NCI-H446 (cell line): ENCODE data around the gene ITGA11.

Experiments used
- DNase-seq, 2 experiments: peaks; one replicate each; lab custom pipeline; 2025; lab: John Stamatoyannopoulos, UW

Gene ITGA11

DNA sequence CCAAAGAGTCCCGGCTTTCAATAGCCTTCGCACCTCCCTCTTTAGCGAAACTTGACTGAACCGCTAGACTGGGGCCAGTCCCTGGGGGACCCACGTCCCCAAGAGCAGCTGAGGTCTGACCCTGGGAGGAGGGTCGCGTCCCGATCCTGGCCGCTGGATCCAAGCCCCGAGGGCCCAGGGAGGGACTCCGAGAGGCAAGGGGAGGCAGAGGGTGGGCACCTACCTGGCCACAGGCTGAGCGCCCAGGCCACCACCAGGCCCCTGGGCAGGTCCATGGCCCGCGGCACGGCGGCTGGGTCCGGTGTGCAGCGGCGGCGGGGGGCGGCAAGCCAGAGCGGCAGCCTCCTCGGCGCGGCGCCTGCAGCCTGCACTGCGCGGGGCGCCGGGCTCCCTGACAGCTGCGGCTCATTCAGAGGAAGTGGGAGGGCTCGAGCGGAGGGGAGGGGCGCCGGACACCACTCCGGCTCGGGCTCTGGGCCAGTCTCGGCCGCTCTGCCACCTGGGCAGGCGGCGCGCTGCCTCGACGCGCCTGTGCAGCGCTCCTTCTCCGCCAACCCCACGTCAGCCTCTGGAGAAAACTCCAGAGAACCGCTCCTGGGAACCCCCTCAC, at the start of gene ITGA11:
TSS of gene ITGA11 (minus strand) at position 372 of the 610 bp plus-strand sequence. CDS start at position 275, 97 bp downstream.
- no peak for DNase-seq

- no peak for DNase-seq
Observed at GRCh38 chr15:68481321-68481720, 49.4 kb upstream of the ITGA11 start.

DNA sequence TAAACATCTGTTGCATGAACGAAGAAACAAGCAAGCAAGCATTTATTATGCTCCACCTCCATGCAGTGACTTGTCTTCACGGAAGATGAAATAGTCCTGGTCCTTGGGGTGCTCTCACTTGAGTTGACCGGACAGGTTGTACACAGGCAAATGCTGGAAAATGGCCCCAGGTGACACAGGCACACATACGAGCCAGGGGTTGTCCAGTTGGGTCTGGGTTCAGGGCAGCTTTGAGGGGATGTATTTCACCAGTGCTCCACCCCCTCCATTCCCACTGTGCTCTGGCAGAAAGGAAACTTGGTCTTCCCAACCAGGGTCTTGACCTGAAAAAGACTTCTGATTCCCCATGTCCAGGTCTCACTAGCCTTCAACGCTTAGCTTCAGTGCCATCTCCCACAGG, 48.3 kb upstream of the ITGA11 start:
- DNase-seq: no peak

GRCh38 chr15:68479870-68480269, 47.9 kb upstream of the ITGA11 start:
- no peak for DNase-seq

DNA sequence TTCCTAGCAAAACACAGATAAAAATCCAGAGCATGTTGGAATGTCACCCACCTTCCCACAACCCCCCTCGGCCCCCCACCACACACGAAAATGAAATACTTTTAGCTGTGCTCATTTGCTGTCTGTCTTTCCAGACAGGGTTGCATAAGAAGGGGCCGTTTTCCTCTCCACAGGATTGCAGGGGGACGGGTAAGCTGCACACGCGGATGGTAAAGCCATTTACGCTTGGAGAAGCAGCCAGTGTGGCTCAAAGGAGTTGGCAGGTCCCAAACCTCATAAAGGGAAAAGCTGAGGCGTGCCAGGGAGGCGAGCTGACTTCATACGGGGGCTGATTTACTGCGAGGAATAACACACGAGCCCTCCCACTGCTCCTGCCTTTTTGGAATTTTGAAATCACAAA, 47.4 kb upstream of the ITGA11 start:
- no peak for DNase-seq

DNA sequence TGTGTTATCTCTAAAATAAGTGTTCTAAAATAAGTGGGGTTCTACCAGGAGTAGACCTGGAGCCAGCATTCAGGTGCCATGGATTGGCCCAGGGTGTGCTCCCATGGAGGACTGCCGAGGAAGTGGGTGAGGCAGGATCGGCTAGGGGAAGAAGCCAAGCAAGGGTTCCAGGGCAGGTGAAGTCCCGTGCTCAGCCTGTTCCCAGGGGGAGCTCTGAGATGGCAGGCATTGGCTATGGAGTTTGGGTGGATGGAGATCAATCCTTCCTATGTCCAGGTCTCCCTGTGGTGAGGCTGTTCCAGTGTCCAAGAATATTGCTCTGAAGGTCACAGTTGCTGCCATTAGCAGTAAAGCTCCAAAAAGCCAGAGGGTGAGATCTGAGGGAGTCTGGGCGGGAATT, 46.9 kb upstream of the ITGA11 start:
- no peak for DNase-seq

- no peak for DNase-seq
Observed at GRCh38 chr15:68475449-68475848, 43.5 kb upstream of the ITGA11 start.

DNA sequence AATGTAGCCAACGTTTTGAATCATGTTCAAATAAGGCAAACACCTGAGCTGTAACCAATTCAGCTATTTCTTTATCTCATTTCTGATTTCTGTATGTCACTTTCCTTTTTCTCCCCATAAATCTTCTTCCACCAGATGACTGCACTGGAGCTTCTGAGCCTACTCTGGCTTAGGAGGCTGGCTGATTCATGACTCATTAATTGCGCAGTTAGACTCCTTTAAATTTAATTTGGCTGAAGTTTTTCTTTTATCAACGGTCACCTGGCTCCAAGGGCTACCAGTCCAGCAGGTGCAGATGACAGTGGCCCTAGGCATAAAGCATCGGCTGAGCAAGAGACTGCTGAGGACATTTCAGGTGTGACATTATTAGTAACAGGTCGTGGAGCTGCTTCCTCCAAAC, 39.6 kb upstream of the ITGA11 start:
- no peak for DNase-seq

DNA sequence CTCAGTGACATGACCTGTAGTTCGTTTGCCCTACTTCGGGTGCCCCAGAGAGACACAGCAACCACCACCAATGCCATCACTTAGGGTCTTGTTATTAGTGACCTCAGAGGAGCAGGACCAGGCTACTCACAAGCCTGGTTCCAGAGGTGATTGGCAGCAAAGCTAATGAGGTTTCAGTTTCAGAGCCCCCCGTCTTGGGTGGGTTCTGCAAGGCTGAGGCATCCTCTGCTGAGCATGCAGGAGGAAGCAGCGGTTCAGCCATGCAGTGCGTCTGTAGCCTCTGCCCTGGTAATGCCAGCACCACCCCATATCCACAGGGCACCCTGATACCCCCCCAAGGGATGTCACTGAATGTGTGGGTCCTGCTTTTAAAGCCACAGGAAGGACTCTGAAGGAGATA, 39.0 kb upstream of the ITGA11 start:
- no peak for DNase-seq

DNA sequence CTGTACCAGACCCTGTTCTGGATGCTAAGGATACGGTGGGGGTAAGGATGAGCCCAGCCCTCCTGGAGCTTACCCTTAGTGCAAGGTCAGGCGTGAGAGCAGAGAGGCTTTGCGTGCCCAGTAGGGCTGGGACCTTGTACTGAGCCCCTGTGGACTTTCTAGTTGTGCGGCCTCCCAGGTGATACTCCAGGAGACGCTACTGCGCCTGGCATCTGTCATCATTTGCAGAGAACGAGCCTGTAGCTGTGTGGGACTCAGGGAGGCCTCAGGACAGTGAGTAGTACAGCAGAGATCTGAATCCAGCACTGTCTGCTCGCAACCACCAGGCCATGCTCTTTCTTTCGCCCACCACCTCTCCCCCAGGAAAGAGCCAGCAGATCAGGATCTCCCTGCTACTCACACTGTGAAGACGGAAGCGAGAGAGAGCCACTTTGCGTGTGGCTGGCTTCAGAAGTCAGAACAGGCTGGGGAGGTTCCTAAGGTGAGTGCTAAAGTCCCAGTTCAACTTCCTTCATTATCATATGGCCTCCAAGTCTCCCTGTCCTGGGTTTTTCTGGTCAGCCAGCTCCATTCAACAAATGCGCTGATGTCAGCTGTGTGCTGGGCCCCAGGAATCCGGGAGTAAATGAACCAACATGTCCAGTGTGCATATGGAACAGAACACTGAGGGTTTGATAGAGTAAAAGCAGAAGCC, 38.2 kb upstream of the ITGA11 start:
- no peak for DNase-seq

- no peak for DNase-seq
Observed at GRCh38 chr15:68469162-68470048, 37.4 kb upstream of the ITGA11 start.

DNA sequence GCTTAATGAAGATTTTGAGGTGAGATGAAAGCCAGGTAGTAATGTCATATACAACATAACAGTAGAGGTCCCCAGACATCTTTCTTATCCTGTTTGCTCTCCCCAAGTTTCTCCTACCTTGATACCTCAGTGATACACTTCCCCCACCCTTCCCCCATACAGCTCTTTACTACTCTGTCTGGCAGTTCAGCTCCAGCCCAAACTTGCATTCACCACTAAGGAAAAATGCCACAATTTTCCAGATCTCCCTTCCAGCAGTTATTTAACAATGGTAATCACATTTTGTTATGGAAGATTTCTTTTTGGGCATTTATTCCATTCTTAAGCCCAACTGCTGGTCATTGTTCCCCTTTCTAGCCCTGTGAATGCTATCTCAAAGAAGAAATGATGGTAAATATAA, 34.9 kb upstream of the ITGA11 start:
- no peak for DNase-seq

DNA sequence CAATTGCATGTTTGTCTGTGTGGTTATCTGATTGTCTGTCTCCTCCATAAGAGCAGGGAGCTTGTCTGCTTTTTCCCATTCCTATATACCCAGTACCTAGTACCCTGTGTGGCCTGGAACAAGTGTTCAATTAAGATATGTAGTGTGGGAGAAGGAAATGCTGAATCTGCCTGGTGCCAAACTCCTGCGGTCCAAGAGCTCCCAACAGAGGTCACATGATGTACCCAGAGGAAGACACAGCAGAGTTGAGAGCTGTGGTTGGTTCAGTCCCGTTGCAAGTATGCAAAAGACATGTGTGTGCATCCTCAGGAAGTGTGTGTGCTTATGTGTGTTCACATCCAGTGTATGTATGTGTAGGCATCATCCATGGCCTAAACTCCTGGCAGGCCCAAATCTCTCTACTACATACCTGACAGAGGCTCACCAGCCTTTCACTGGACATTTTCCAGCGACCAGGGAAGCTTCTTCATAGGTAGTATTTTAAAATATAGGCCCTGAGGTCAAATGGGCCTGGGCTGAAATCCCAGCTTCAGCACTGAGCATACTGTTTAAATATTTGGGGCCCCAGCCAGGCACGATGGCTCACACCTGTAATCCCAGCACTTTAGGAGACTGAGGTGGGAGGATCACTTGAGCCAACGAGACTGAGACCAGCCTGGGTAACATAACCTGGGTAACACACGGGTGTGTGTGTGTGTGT, 34.0 kb upstream of the ITGA11 start:
- DNase-seq: no peak

- no peak for DNase-seq
Observed at GRCh38 chr15:68464448-68465090, 32.6 kb upstream of the ITGA11 start.

DNA sequence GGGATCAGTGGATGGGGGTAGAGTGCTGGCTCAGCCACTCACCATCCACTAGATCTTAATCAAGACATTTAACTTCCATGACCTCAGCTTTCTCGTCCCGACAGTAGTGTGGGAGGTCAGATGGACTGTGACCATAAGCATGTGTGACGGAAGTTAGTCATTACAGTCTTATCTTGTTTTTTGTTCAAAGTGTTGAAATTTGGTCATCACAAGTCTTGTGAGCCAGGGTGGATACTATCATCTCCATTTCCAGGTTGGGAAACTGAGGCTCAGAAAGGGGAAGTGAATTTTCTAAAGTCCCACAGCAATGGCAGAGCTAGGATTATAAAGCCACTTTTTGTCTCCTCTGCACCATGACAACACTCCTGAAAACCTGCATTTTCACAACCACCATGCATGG, 32.0 kb upstream of the ITGA11 start:
- DNase-seq: no peak

GRCh38 chr15:68463444-68463843, 31.5 kb upstream of the ITGA11 start:
- no peak for DNase-seq

GRCh38 chr15:68460166-68460565, 28.2 kb upstream of the ITGA11 start:
- DNase-seq: no peak

- no peak for DNase-seq
Observed at GRCh38 chr15:68450192-68450591, 18.2 kb upstream of the ITGA11 start.

- DNase-seq: no peak
Observed at GRCh38 chr15:68449389-68449788, 17.4 kb upstream of the ITGA11 start.

DNA sequence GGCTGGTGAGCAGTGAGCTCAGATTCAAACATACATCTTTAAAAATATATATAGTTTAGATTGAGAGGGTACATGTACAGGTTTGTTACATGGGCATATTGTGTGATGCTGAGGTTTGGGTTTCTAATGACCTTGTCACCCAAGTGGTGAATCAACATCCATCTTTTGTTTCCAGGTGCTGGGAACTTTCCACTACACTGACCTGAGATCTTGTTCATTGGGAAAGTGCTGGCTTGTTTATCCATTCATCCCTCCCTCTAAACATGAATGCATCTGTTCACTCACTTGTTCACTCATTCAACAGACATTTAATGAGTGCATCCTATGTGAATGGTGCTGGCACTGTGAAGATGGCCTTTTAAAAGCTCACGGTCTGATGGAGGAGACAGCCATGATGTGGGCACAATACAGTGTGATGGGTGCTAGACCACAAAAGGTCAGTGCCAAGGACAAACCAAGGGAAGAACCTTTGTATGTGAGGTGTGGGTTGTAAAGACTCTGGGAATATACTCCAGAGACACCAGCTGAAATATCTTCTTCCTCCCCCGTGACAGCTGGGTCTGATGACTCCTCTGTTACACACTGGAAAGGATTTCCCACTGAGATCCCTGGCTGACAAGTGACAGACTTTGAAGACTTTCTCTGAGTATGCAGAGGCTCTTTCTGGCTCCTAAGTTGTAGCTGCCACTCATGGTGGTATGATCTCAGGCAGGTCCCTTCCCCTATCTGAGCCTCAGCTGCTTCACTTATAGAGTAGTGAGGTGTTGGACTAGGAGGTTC, 16.2 kb upstream of the ITGA11 start:
- no peak for DNase-seq

- DNase-seq: no peak
Observed at GRCh38 chr15:68447209-68447608, 15.2 kb upstream of the ITGA11 start.
